GM12892 (cell line): Measurements from ENCODE around the gene TPPP2.

ENCODE experiments used
- POLR2A ChIP-seq: IDR thresholded peaks from 2 replicates; pipeline ENCODE4 v1.6.1; 2011; ENCODE audit warnings: low read depth, low read length, control low read depth
- POLR2AphosphoS5 ChIP-seq: IDR thresholded peaks from 2 replicates; pipeline ENCODE4 v1.6.1; 2011; ENCODE audit warnings: low read depth, low read length, control low read depth
- TAF1 ChIP-seq: IDR thresholded peaks from 2 replicates; pipeline ENCODE4 v1.6.1; 2011; ENCODE audit warnings: low read depth, mild to moderate bottlenecking, control low read depth, low read length, borderline replicate concordance

GRCh38 chr14:20997115-20997514, 32.9 kb upstream of the TPPP2 start:
- no peak for TF ChIP-seq TAF1
- no peak for TF ChIP-seq POLR2AphosphoS5
- TF ChIP-seq POLR2A: no peak
